GM06990 (cell line): ENCODE measurements around the gene CD86.

Source experiments
- DNase-seq: peaks from one replicate; pipeline ENCODE4 v3.0.0-alpha.2; 2011; ENCODE audit not compliant: insufficient read length; ENCODE audit errors: extremely low read depth
- H3K27me3 ChIP-seq: replicated peaks from 2 replicates; pipeline ENCODE4 v1.6.0; 2011; ENCODE audit warnings: low read length; ENCODE audit not compliant: control insufficient read depth, insufficient read depth
- H3K36me3 ChIP-seq: 2 replicates; pipeline ENCODE4 v1.5.1; 2011; ENCODE audit warnings: low read length; ENCODE audit not compliant: control insufficient read depth, insufficient read depth
- H3K4me3 ChIP-seq: replicated peaks from 2 replicates; pipeline ENCODE4 v1.5.1; 2011; ENCODE audit warnings: low read depth, mild to moderate bottlenecking, control low read depth, low read length
- CTCF ChIP-seq: IDR thresholded peaks from 2 replicates; pipeline ENCODE4 v1.5.1; 2011; ENCODE audit warnings: low read length, control low read depth, mild to moderate bottlenecking, inconsistent platforms; ENCODE audit not compliant: insufficient read depth, poor library complexity, severe bottlenecking

The CD86 gene

GRCh38 chr3:122055215-122055614, at the start of gene CD86:
Gene CD86, plus strand, starts transcription at chr3:122055362. Its CDS starts 128 bp downstream, at chr3:122055490.
- Histone ChIP-seq H3K27me3 (no peaks in the 10 kb centered on the region), H3K36me3 (peaks cover 16% of the 10 kb centered on the region), H3K4me3 (peak within 1 kb of the TSS; percentile 25; the same call in 1 of the 2 replicates)
- TF ChIP-seq CTCF, result no peak
- DNase-seq, result peak; percentile 76

- Histone ChIP-seq H3K36me3 (peaks cover 2% of the 10 kb centered on the region), H3K27me3 (no peaks in the 10 kb centered on the region), H3K4me3 (no peak overlapping the region)
- no peak for TF ChIP-seq CTCF
- no peak for DNase-seq
These were observed 48.9 kb upstream of the CD86 start for GRCh38 chr3:122006267-122006666.

GRCh38 chr3:122008166-122008565, 47.0 kb upstream of the CD86 start:
- H3K36me3 ChIP-seq, result peaks cover 2% of the 10 kb centered on the region; the same call in 1 of the 2 replicates
- TF ChIP-seq CTCF, result no peak
- DNase-seq, result no peak
- H3K27me3 ChIP-seq, result no peaks in the 10 kb centered on the region
- H3K4me3 ChIP-seq, result no peak overlapping the region

- Histone ChIP-seq H3K4me3 (no peak overlapping the region), H3K27me3 (no peaks in the 10 kb centered on the region), H3K36me3 (peaks cover 2% of the 10 kb centered on the region; the same call in 1 of the 2 replicates)
- TF ChIP-seq CTCF, result no peak
- DNase-seq, result no peak
These were observed 44.7 kb upstream of the CD86 start for GRCh38 chr3:122010506-122010905.

- TF ChIP-seq CTCF, result no peak
- H3K27me3 ChIP-seq, result no peaks in the 10 kb centered on the region
- peaks cover 2% of the 10 kb centered on the region; the same call in 1 of the 2 replicates for H3K36me3 ChIP-seq
- peak overlapping the region; percentile 24 for H3K4me3 ChIP-seq
- DNase-seq, result no peak
These were observed 43.8 kb upstream of the CD86 start for GRCh38 chr3:122011396-122011795.

GRCh38 chr3:122012821-122013220, 42.3 kb upstream of the CD86 start:
- Histone ChIP-seq H3K4me3 (no peak overlapping the region), H3K36me3 (no peaks in the 10 kb centered on the region), H3K27me3 (no peaks in the 10 kb centered on the region)
- no peak for DNase-seq
- no peak for TF ChIP-seq CTCF
